D721Med (cell line): Measurements from ENCODE around the gene RABIF.

Source experiments
- DNase-seq: peaks from one replicate; pipeline ENCODE4 v3.0.0; 2011; ENCODE audit warnings: low spot score; ENCODE audit not compliant: insufficient read length
- FAIRE-seq: peaks from 2 replicates; lab custom pipeline; 2011; peaks lifted over from hg19 to GRCh38; lab: Jason Lieb, UNC
- CTCF ChIP-seq: IDR thresholded peaks from 2 replicates; pipeline ENCODE4 v1.5.1; 2012; ENCODE audit warnings: mild to moderate bottlenecking, control low read depth; ENCODE audit not compliant: insufficient read depth; ENCODE audit errors: missing control alignments

RABIF gene

GRCh38 chr1:202873026-202873425 lies 15.9 kb downstream of the RABIF start:
- FAIRE-seq (no peak), DNase-seq (no peak)
- TF ChIP-seq CTCF: no peak

GRCh38 chr1:202871367-202871766 lies 17.6 kb downstream of the RABIF start:
- TF ChIP-seq CTCF: no peak
- no peak for DNase-seq
- FAIRE-seq: no peak

GRCh38 chr1:202862679-202863560 lies 26.0 kb downstream of the RABIF start:
- TF ChIP-seq CTCF: peak; percentile 11
- FAIRE-seq (no peak), DNase-seq (no peak)

- no peak for FAIRE-seq
- DNase-seq: peak; percentile 46
- TF ChIP-seq CTCF: no peak
Measured at GRCh38 chr1:202861420-202862132, 27.4 kb downstream of the RABIF start.

- no peak for TF ChIP-seq CTCF
- FAIRE-seq (no peak), DNase-seq (no peak)
Measured at GRCh38 chr1:202860744-202861419, 28.1 kb downstream of the RABIF start.

GRCh38 chr1:202858789-202859414 lies 30.0 kb downstream of the RABIF start:
- no peak for FAIRE-seq
- TF ChIP-seq CTCF: no peak
- DNase-seq: no peak
